Embryonic facial prominence (tissue), 1 donor: ENCODE measurements around the gene PHB1.

Experiments used
- DNase-seq: peaks from one replicate; pipeline ENCODE4 v3.0.0-alpha.2; 2016; ENCODE audit errors: extremely low spot score

Gene PHB1

GRCh38 chr17:49414622-49415350 lies at the start of gene PHB1:
Gene PHB1 (minus strand): TSS chr17:49414882. CDS start chr17:49413264, 1,618 bp downstream.
- DNase-seq, result peak; percentile 97

GRCh38 chr17:49464049-49464448 lies 49.4 kb upstream of the PHB1 start:
- no peak for DNase-seq

DNA sequence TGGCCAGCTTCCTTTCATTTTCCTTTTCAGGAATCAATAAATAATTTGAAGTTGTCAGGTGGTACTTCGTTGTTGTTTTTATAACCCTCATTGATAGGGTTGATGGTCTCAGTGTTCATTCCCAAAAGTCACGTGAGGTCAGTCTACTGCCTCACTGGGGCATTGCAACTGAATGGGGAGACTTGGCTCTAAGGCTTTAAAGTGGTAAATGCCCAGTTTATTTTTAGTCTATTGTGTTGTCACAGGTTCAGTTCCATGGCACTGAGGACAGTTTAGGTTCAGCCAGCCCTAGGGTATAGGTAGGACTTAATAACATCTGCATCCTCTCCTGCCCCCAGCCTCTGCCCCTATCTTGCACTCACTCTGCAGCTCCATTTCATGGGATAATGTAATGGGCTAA lies 46.9 kb upstream of the PHB1 start:
- DNase-seq, result no peak

DNA sequence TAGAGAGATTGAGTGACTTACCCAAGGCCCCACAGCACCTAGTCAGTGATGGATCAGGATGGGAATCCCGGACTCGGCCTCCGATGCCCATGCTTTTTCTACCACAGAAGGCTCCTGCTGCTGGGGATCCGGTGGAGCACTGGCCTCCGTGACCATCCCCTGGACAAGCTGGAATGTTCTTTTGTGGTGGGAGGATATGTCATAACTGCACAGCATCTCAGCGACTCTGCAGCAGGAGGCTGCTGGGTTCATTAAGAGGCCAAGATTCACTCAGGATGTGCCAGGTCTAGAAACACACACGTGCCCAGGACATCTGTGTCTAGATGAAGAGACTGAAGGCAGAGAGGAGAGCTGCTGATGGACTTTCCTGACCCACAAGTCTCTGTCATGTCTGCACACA lies 45.7 kb upstream of the PHB1 start:
- no peak for DNase-seq

DNA sequence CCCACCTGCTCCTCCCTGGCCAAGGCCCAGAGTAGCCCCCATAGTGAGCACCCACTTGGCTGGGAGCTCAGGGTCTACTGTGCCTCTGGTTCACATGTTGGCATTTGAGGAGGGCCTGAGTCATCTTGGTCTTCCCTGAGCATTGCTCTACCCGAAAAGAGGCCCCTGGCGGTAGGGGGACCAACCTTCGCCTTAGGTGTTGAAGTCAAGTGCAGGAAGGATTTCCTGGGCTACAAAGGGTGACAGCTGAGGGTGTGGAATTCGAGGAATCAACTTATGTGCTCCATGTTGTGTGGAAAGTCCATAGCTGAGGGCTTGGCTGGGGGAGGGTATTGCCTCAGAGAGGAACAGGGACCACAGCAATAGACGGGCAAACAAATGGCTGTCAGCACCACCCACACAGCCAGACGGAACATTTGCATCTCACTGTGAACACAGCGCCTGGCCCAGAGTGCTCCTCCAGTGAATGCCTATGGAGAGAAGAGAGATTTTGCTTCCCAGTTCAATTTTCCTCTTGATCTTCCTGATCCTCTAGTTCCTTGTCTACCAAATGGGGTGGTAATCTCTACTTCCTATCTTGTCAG lies 44.8 kb upstream of the PHB1 start:
- DNase-seq, result no peak

GRCh38 chr17:49457564-49458535 lies 43.2 kb upstream of the PHB1 start:
- DNase-seq, result no peak

- peak; percentile 29 for DNase-seq
Observed at GRCh38 chr17:49456183-49456965, 41.7 kb upstream of the PHB1 start.

DNA sequence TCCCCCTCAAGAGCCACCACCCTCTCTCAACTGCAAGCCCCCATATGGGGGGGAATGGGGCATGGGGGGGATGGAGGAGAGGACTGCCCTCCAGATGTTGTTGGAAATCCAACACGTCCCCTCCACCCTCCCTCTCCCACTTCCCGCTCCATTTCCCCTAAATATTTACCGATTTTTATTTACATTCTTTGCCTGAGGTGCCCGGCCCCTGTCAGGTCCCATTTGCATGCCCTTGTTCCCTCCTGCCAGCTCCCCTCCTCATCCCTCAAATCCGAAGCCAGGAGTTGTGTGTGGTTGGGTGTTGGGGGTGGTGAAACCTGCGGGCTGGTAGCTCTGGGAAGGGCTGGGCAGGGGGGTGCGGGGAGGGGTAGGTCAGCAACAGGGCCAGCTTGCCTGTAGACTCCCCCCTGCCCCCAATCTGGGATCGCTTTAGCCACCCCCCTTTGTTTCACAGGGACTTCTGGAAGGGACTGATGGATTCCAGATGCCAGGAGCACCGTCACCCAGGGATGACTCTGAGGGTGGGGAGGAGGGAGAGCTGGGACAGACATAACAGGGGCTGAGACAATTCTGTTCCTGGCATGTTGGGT lies 40.7 kb upstream of the PHB1 start:
- peak; percentile 23 for DNase-seq

DNA sequence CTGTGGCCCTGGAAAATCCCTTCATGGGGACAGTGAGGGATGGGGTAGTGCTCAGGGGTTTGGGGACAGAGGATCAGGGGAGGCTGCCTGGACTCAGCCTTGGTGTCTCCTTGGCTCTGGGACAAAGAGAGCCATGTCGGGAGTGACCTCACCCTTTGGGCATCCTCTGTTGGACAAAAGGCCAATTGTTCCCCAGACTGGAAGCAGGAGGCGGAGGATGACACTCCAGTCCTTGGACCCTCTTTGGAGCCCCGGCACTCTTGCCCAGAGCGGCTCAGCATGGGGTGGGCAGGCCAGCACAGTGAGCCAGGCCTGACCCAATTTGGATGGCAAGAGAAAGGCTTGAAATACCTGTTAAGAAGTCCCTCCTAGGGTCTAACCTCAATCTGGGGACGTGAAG lies 39.4 kb upstream of the PHB1 start:
- no peak for DNase-seq

DNA sequence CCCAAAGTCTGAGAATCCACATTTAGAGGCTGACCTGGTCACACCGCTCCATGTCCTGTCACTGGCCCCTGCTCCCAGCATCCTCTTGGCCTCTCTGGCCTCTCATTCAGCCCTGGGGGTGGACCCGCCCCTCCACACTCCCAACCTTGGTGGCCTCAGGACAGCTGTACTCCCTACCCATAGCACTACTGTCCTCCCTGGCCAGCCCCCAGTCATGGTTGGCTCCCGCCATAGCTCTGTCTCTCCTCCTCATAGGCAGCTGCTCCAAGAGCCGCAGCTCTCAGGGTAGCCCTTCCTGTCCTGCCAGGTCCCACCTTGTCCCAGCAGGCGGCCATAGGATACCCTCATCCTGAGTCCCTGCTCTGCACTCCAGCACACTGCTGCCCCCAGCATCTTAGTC lies 38.0 kb upstream of the PHB1 start:
- no peak for DNase-seq

DNA sequence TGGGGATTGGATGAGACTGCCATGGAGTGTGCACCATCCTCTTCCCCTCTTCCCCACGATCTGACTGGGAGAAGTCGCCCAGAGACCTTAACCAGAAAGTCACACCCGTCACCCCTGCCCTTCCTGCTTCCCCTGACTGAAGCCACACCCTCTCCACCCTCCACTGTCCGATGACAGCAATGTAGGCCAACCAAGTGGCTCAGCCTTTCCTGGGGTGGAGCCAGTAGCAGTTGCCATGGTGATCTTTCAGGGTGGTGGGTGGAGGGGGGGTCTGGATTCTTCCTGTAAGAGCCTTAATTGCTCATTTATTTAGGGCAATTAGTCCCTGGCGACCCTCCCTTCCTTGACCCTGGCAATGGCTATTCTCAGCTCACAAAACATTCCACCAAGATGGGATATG lies 37.5 kb upstream of the PHB1 start:
- no peak for DNase-seq

DNA sequence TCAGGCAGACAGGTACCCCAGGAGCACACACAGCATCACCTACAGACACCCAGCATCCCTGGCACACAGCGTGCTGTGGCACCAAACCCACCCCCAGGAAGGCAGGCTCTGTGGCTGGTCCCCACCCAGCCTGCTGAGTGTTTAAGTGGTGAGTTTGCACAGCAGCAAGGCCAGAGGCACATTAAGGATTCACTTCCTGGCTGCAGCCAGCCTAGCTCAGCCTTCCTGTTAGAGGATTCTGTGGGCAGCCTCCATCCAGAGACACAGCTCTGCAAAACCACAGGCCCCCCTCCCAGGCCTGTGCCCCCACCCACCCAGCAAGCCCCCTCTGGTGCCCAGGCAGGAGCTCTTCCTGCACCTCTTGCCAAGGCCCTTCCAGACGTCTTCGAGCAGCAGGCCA lies 36.1 kb upstream of the PHB1 start:
- no peak for DNase-seq

GRCh38 chr17:49450181-49450580 lies 35.5 kb upstream of the PHB1 start:
- no peak for DNase-seq

GRCh38 chr17:49447628-49448302 lies 33.1 kb upstream of the PHB1 start:
- DNase-seq, result no peak

DNA sequence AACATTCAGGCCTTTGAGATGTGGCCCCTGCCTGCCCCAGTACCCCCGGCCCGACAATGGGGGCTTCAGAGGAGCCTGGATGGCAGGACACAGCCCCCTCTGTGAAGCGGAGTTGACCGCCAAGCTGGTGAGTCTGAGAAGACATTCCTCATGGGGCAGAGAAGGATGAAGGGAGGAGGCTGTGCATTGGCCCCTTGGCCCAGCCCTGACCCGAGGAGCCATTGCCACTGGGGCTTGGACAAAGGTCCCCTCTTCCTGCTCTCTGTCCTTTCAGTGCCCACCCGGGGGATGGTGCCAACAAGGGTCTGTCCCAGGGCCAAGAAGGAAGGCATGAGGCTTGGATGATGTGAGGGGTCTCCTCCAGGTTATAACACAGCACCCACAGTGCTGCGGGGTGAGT lies 30.9 kb upstream of the PHB1 start:
- DNase-seq, result no peak

- DNase-seq, result no peak
Observed at GRCh38 chr17:49444384-49444783, 29.7 kb upstream of the PHB1 start.

GRCh38 chr17:49443862-49444261 lies 29.2 kb upstream of the PHB1 start:
- DNase-seq, result no peak

DNA sequence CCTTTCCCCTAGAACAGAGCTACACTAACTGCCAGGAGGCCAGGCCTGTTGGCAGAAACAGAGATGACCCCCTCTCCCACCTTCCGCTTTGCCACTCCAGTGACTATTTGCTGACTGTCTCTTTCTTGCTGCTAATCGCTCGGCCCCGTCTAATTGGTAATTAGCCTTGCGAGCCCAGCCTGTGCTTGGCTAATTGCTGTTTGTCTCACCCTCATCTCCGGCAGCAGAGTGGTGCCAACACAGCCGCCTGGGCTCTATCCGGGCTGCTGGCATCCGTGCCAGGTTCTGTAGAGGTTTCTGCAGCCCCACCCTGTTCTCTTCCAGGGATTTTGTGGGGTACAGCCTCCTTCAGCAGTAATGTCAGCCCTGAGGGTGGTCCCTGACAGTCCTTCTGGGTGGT lies 27.4 kb upstream of the PHB1 start:
- no peak for DNase-seq

DNA sequence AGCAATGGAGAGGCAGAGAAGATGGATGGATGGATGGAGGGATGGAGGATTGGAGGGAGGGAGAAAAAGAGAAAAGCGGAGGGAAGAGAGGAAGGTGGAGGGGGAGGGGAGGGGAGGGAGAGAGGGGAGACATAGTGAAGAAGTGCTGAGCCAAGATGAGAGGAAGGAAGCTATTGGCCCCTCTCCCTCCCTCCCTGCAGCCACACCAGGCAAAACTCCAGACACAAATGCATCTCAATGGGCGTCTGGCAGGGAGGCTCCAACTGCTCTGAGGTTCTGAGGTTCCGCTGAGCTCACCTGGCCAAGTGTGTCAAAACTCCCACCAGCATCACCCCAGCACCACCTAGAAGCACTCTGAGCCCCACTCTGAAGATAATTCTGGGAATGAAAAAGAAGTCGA lies 26.9 kb upstream of the PHB1 start:
- no peak for DNase-seq

DNA sequence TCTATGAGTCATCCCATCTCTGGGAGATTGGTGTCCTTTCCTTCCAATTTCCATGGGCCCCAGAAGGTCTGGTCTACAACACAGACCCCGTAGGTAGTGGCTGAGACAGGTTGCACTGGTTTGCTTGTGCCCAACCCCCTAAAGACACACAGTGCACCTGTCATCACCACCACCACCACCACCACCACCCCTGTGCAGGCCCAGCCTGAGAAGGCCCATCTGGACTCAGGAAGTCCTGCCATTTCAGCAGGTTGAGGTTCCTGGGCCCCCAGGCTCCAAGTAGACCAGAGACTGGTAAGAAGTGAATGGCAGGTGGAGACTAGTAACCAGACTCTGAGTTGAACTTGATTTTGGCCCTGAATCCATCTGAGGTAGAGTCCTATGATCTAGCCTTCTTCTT lies 25.9 kb upstream of the PHB1 start:
- no peak for DNase-seq
